DMS 273 (cell line): ENCODE measurements around the gene DNAI2.

Experiments used
- DNase-seq: peaks from one replicate; lab custom pipeline; 2025; ENCODE audit not compliant: unreplicated experiment; lab: John Stamatoyannopoulos, UW

DNAI2 gene

DNA sequence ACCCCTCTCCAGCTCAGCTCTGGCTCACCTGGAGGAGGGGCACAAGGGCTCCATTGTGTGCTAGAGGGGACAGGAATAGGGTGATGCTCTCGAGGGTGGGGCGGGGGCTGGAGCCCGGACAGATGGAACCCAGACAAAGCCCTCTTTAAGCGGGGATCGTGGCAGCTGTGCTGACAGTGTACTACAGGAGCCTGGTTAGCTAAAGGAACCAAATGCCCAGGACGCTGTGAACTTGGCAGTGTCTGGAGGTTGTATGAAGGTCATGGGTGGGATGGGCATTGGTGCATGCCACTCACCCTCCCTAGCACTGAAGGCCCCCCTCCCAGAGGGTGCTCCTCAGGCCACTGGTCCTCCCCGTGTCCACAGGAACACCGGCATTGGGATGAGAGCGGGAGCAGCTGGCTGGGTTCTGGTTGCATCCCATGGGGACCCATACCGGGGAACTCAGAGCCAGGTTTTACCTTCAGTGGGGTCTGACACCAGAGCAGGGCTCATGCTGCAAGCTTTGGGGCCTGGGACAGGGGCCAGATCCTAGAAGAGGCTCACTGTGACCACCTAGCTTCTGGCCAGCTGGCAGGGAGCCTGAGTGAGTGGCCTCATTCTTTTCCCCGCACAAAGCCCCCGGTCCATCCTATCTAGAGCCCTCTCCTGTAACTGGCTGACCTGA, 63.9 kb downstream of the DNAI2 start:
- peak; percentile 87 for DNase-seq

DNA sequence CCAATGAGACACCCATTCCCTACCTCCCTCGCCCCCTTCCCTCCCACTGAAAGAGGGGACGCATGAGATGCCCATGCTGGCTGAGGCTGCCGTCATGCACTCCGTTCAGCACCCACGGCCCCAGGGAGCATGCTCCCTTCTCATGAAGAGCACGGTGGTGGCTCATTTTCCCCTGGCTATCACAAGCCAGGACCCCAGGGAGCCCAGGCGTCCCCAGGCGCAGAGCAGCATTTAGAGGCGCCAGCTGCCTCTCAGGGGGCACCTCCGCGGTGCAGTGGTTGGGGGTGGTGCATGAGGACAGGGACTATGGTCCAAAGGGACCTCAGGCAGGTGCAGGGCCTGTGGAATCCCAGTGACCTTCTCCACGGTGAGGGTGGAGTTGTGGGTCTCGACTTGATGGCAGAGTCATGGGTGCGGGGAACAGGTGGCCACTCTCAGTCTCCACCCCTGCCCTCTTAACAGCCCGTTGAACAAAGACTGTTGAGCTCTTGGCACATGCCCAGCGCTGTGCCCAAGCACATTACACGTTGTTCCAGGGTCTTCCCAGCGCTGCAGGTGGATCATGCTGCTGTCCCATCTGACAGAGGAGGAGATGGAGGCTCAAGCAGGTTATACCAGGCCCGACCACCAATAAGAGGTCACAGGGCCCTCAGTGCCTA, 65.6 kb downstream of the DNAI2 start:
- DNase-seq = peak; percentile 35

DNA sequence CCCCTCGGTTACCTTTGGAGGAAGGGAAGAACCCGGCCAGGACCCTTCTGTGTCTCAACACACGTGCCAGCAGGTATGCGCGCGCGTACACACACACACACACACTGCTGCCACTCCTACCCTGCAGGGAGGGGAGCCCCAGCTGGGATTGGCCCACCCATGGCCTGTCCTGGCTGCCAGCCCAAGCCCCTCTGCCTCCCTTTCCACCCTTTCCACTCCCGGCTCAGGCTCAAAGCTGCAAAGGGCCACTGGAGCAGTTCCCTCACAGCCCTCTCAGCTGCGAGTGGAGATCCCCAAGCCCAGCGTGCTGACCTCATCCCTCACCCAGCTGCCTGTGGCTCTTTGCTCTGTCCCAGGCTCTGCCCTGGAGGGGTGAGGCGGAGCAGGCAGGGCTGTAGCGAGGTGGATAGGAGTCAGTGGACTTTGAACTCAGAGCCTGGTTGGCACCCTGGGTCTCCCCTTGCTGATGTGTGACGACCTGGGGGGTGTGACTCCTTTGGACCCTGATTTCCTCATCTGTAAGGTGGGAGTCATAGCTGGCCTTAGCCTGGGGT, 66.5 kb downstream of the DNAI2 start:
- DNase-seq = peak; percentile 43

DNA sequence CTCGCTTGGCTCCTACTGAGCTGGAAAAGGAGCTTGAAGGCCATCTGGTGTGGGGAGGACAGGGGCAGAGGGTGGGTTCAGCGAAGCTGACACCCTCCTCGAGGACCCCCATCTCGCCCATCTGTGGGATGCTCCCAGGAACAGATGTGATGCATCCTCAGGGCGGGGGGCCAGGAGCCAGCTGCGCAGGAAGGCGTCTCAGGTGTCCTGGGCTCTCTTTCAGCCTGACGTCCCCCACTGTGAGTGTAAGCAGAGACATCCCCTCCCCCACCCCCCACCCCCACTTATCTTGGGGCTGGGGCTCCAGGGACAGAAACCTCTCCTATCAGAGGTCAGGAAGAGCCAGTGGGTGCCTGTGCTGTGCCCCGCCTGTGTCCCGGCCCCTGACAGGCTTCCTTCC, 68.2 kb downstream of the DNAI2 start:
- DNase-seq = peak; percentile 64

DNA sequence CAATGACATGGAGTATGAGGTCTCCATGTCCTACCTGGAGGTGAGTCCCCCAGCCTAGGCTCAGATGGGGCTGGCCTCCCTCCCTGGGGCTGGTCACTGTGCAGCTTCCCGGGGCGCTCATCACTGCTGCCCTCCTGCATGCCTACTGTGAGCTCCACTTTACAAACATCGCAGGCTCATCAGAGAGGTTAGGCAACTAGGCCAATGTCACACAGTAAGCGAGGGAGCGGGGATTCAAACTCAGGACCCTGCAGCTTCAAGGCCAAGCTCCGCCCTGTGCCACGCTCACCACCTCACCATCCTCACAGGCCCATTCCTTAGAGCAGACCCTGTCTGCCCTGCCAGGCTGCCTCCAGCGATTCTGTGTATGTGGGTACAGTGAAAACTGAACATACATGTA, 69.1 kb downstream of the DNAI2 start:
- DNase-seq = no peak

DNA sequence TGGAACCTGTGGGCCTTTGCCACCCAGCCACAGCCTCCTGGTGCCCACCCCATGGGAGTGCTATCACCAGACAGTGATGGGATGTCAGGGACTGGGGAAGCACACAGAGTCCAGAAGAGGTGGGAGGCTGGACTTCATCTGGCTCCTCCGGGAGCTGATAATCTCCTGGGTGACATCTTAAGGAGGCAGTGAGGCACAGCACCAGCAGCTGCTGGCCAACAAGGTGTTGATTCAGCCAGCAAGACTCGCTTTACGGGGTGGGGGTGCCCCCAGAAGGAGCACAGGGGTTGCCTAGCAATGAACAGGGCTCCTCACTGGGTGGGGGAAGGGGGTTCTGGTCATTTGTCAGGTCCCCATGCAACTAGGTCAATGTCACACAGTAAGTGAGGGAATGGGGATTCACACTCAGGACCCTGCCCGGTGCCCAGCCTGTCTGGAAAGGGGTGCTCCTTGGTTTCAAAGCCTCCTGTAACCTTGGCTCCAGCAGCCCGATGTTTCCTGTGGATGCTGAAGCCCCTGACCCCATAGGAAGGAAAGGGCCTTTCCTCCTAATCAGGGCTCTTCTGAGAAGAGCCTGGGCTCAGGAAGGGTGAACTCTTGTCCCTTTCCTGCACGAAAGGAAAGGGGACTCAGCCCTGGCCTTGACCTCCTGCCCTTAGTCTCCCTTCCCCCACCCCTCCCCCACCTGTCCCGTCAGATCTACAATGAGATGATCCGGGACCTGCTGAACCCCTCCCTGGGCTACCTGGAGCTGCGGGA, 69.7 kb downstream of the DNAI2 start:
- no peak for DNase-seq

DNA sequence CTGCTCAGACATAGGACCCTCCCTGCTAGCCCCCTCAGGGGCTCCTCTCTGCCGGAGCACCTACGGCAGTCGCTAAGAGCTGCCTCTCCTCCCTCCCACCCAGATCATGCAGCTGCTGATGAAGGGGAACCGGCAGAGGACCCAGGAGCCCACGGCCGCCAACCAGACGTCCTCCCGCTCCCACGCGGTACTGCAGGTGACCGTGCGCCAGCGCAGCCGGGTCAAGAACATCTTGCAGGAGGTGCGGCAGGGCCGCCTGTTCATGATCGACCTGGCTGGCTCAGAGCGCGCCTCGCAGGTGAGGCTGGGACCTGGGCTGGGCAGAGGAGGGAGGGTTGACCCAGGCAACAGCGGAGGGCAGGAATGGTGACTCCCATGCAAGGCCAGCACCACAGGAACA, 70.6 kb downstream of the DNAI2 start:
- DNase-seq = no peak

DNA sequence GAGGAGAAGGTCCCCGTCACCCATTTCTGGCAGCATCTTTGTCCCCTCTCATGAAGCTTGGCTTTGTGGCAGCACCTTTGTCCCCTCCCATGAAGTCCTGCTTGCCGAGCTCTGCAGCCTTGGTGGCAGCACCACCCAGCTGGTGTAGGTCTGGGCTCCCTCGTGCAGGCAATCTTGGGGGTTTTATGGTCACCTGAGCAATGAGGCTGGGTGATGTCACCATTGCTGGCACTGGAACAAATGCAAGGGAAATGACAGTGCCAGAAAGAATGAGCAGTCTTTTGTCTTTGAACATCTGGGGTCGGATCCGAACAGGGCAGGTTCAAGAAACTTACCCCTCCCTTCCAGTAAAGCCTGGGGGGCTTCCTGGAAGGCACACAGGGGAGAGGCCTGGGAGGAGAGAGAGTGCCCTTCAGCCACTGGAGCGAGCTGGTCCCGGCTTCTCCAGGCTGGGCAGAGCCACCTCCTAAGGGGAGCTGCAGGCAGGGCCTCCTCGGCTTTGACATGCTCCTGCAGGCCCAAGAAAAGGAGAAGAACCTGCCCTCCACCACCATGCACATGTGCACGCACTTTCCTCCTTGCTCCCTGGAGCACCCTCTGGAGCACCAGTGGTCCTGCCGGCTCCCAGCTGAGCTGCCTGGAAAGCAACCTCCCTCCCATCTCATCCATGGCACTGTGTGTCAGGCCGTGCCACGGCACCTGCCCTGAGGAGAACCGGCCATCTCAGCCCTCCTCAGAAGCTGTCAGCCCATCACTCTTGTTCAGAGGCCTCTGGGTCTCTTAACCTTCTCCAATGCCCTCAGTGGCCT, 71.6 kb downstream of the DNAI2 start:
- DNase-seq = no peak

DNA sequence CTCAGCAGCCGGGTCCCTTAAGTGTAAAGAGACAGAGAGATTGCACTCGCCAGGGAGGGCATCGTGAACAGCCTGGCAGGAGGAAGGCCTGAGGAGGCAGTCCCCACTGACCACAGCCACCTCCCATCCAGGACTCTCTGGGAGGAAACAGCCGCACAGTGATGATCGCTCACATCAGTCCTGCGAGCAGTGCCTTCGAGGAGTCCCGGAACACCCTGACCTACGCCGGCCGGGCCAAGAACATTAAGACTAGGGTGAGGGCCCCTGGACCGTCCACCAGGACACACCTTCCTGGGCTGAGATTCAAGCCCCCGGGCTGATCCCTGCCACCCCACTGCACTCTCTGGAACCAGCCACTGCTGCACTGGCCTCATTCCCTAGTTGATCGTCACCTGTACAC, 73.6 kb downstream of the DNAI2 start:
- DNase-seq = no peak

DNA sequence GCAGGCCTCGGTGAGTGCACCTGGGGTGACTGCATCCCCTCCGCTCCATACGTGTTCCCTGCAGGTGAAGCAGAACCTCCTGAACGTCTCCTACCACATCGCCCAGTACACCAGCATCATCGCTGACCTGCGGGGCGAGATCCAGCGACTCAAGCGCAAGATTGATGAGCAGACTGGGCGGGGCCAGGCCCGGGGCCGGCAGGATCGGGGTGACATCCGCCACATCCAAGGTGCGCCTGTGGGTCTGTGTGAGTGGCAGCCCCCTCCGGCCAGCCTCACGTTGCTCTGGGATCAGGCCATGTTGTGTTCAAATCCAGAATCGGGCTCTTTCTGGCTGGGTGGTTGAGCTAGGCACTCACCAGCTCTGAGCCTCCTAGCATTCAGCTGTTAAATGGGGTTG, 75.1 kb downstream of the DNAI2 start:
- DNase-seq = no peak

DNA sequence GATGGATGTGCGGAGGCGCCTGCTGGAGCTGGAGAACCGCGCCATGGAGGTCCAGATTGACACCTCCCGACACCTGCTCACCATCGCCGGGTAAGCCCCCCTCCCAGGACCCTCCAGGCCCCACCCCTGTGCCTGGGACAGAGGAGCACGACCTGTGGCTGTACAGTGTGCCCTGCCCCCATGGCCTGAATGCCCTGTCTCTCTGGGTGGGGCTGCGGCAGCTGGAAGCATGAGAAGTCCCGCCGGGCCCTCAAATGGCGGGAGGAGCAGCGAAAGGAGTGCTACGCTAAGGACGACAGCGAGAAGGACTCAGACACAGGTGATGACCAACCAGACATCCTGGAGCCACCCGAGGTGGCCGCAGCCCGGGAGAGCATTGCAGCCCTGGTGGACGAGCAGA, 76.5 kb downstream of the DNAI2 start:
- DNase-seq = peak; percentile 39

DNA sequence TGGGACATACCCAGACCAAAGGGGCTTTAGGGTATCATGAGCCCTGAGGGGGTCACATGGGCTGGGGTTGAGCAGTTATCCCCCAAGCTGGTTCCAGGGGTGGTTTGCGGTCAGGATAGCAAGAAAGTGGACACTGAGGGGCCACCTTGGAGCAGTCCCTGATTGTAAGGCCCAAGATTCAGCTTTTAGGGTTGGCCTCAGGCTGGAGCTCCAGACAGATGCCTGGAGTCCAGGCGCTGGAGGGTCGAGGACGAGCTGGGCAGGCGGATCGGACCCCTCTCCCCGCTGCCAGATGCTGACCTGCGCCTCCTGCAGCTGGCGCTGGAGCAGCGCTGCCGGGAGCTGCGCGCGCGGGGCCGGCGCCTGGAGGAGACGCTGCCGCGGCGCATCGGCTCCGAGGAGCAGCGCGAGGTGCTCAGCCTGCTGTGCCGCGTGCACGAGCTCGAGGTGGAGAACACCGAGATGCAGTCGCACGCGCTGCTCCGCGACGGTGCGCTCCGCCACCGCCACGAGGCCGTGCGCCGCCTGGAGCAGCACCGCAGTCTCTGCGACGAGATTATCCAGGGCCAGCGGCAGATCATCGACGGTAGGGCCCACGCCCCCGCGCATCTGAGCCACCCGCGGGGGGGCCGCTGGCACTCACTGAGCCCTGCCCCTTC, 77.6 kb downstream of the DNAI2 start:
- no peak for DNase-seq

DNA sequence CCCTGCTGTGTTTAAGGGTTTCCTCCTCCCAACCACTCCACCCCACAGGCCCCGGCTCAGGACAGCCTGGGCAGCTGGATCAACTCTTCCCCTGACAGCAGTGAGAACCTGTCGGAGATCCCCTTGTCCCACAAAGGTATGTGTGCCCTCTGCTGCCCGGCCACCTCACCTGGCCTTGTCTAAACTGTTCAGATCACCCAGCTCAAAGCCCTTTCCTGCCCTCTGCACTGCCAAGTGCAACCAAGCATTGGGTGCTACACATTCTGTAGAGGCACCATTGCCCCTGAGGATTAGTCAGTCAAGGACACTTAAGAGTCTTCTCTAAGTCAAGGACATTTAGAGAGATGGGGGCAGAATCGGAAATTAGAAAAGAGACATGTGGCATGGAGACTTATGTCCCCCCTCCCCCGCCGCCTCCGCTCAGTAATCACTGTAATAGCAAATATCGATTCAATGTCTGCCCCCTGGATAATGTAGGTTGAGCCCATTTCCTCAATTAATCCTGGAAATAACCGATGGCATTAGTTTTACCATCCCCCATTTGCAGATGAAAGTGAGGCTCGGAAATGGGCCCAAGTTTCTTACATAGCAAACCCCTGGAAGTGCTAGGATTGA, 79.5 kb downstream of the DNAI2 start:
- no peak for DNase-seq

DNA sequence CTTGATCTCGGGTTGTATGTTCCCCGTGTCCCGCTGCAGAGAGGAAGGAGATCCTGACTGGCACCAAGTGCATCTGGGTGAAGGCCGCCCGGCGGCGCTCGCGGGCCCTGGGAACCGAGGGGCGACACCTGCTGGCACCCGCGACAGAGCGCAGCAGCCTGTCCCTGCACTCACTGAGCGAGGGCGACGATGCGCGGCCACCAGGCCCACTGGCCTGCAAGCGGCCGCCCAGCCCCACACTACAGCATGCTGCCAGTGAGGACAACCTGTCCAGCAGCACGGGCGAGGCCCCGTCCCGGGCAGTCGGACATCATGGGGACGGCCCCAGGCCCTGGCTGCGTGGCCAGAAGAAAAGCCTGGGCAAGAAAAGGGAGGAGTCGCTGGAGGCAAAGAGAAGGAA, 80.1 kb downstream of the DNAI2 start:
- no peak for DNase-seq

DNA sequence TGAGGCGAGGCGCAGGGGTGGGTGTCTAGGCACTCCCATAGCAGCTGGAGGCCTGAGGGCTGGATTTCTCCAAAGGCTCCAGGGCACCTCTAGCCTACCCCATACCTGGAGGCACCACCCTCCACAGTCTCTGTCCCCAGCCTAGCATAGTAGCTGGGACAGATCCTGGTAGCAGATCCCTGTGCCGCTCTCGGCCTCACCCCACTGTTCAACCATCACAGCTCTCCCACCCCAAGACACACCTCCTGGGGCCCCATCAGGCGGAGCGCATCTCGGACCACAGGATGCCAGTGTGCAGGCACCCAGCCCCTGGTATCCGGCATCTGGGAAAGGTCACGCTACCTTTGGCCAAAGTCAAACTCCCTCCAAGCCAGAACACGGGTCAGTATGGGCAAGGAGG, 80.5 kb downstream of the DNAI2 start:
- DNase-seq = no peak

DNA sequence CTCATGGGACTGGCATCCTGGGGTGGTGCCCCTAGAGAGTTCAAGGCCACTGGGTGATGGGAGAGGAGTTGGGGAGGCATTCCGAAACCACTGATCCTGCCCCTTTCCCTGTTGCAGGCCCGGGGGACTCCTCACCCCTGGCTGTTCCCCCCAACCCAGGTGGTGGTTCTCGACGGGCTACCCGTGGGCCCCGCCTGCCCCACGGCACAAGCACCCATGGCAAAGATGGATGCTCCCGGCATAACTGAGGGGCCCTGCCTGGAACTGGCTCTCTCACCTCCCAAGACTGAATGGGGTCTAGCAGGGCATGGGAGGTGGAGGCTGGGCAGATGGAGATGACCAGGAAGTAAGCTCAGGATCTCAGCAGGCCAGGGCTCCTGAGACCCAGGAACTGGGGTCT, 81.0 kb downstream of the DNAI2 start:
- DNase-seq = no peak

DNA sequence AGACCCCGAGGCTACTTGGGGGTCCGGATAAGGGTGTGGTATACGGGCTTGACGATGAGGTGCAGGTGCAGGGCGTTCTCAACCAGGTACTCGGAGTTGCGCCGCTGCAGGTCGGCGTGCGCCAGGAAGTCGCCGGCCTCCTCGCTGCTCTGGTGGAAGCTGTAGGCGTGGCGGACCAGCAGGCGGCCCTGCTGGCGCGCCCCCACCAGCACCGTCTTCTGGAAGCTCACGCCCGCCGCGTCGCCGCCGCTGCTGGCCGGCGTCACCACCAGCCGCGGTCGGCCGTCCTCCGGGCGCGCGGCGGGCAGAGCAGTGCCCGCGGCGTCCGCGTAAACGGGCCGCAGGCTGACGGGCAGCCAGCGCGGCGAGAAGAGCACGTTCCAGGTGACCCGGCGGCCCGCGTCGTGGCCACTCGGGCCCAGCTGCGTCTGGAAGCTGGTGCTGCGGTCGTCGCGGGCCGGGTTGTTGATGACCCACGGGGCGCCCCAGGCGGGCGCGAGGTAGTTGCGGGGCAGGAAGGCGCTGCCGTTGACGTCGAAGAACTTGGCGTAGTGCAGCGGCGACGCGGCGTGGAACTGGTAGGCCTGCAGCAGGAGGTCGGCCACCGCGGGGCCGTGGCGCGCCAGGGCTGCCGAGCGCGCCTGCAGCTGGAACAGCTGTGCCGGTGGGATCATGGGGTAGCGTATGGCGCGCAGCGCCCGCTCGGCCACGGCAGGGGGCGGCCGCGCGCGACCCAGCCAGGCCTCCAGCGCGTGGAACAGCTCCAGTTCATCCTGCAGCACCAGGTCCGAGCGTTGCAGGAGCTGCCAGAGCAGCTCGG, 82.8 kb downstream of the DNAI2 start:
- DNase-seq = no peak

DNA sequence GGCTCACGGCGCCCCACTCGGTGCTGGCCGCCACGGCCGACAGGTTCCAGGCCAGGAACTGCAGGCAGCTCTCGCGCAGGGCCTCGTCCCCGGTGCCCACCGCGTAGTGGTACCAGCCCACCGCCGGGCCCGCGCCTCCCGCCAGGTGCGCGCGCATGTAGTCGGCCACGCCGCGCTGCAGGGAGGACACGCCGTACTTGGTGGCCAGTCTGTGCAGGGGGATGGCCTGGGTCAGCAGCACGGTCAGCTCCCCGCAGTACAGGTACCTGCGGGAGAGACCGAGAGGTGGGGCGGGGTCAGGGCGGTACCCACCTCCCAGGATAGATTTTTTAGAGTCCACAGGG, 83.4 kb downstream of the DNAI2 start:
- DNase-seq = no peak

DNA sequence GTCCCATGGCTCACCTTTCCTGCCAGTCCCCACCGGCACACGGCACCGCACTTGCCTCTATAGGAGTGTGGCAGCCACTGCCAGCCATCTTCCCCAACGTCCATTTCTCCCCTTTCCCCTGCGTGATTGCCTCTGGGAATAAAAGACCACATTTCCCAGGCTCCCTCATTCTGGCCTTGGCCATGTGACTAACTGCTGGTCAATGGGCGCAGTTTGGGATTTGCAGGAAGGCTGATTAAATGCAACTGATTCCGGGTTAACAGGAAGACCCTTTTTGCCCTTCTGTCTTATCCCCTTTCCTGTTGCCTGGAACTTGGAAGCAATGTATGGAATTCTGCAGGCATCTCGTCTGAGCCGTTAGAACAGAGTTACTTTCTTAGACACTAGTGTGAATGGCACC, 84.7 kb downstream of the DNAI2 start:
- no peak for DNase-seq

DNA sequence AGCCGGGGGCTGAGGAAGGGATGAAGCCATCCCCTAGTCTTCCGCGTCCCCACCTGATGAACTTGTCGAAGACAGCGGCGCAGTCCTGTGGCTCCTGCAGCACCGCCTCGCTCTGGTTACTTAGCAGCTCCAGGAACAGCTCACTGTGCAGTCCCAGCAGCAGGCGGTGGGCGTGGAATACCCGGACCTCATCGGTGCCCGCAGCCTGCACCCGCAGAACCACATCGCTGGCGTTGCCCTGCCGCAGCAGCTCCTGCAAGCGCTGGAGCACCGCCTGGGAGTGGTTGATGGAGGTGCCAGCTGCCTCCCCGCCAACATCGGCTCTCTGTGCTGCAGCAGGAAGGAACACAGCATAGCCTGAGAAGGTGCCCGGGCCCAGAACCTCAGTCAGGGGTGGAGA, 85.9 kb downstream of the DNAI2 start:
- no peak for DNase-seq
